GM12872 (cell line): ENCODE results near the gene TDRD15.

Experiments used
- TF ChIP-seq, protein P1 (sequence below): IDR thresholded peaks from 3 replicates; pipeline ENCODE4 v1.5.1; 2011; ENCODE audit warnings: low read depth, mild to moderate bottlenecking, low read length, moderate library complexity; ENCODE audit not compliant: insufficient read depth

Gene TDRD15

DNA sequence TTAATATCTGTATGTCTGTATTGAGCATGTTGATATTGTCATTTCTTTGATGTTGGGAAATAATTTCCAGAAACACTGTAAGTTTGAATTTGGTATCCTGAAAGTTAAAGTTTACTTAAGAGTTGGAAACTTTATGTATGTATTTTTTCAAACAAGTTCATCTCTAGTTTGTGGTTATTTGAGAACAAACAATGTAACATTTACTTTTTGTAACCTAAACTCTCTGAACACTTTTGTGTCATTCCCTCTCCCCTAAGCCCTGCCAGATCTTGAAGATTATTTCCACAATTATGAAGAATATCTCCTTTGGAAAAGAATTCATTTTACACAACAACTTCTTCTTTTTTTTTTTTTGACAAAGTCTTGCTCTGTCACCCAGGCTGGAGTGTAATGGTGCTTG lies 24.9 kb downstream of the TDRD15 start:
- TF ChIP-seq, protein P1, sequence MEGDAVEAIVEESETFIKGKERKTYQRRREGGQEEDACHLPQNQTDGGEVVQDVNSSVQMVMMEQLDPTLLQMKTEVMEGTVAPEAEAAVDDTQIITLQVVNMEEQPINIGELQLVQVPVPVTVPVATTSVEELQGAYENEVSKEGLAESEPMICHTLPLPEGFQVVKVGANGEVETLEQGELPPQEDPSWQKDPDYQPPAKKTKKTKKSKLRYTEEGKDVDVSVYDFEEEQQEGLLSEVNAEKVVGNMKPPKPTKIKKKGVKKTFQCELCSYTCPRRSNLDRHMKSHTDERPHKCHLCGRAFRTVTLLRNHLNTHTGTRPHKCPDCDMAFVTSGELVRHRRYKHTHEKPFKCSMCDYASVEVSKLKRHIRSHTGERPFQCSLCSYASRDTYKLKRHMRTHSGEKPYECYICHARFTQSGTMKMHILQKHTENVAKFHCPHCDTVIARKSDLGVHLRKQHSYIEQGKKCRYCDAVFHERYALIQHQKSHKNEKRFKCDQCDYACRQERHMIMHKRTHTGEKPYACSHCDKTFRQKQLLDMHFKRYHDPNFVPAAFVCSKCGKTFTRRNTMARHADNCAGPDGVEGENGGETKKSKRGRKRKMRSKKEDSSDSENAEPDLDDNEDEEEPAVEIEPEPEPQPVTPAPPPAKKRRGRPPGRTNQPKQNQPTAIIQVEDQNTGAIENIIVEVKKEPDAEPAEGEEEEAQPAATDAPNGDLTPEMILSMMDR, result no peak

DNA sequence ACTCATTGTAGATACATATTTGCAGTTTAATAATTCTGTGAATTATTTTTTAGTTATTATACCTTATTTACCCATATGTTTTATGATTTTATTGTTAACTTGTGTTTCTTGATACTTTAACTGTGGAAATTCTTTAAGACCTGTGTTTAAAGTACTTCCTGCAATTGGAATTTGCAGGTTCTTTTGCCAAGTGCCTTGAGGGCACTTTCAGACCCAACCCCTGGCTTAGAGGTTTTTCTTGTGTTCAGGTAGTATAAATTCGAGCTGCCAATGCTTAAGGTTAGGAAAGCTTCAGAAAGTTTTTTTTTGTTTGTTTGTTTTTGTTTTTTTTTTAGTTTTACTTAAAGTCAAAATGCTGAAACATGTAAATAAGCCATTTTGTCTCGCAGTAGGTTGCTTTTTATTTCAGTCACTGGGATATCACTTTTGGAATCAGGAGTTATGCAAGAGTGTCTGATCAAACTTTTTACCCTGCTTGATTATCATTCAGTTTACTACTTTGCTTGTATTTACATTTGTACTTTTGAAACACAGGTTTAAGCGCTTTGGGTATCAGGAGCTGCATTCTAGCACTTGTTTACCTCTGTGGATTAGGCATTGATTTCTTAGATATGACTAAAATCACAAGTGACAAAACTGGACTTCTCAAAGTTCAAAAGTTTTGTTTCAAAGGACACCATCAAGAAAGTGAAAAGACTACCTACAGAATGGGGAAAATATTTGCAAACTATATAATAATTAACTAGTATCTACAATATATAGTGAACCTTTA lies 31.8 kb downstream of the TDRD15 start:
- TF ChIP-seq, protein P1, result no peak

DNA sequence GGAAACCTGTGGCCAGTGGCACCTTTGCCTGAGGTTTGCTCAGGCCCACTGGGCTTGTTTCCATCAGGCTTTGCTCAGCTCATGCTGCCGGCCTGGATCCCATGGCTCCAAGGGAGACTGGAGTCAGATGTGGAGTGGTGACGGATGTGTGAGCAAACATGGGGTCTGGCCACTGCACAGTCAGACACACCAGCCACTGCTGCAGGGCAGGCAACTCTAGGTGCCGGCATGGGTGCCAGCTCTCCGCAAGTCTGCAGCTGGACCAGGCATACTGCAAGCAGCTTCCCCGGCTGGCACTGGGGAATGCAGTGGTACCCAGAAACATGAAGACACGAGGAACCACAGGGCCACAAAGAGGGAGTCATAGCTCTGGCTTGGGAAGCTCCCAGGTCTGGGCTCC lies 37.4 kb downstream of the TDRD15 start:
- TF ChIP-seq, protein P1, result no peak

DNA sequence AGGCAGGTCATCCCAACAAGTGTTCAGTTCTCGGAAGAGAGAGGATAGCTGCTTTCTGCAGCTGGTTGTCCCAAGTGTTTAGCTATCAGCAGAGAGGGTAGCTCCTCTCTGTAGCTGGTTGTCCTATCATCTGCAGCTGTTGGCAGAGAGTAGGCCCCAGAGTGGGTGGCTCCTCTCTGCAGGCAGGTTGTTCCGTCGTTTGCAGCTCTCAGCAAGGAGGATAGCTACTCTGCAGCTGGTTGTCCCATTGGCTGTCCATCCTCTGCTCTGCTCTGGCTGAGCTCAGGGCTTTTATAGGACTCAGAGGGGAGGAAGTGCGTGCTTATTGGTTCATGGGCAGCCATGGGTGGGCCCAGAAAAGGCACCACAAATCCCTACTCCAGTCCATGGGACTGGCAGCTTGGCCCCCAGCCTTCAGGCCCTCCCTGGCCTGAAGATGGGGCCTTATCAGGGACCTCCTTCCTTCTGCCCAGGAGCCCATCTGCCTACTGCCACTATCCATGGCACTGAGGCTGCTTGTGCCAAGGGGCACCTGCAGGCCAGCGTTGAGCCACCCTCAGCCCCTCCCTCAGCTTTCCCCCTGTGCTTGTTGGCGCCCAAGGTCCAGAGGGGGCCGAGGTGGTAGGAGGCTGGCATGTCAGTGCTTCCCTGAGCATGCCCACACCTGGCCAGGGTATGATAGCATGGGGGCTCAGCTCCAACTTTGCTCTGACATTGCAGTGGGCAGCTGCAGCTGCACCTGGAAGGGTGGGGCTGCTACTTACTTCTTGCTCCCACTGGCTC lies 38.3 kb downstream of the TDRD15 start:
- TF ChIP-seq, protein P1, result no peak

DNA sequence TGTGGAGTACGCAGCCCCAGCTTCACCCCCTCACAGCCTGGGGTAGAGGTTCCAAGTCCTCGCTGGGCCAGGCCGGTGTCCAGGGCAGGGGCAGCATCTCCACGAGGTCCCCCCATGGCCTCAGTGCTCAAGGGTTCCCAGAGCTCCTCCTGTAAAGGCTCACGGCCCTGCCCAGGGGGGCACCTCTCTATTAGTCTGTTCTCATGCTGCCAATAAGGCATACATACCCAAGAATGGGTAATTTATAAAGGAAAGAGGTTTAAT lies 38.8 kb downstream of the TDRD15 start:
- TF ChIP-seq, protein P1, result no peak

DNA sequence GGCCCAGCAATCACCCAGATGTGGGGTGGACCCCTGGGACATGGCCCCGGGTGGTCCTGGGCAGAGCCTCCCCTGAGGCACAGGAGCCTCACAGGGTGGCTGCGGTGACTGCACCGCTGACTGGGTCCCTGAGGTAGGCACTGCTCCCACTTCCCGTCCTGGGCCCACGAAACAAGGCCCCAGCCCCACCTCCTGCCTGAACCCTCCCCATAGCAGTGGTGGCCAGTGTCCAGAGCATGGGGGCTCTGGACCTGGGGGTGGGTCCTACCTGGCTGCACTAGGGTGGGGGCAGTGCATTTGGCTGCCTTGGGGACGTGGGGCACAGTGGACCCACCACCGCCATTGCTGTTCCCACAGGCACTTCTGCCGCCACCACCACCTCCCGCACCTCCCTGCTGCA lies 39.4 kb downstream of the TDRD15 start:
- TF ChIP-seq, protein P1, result no peak

DNA sequence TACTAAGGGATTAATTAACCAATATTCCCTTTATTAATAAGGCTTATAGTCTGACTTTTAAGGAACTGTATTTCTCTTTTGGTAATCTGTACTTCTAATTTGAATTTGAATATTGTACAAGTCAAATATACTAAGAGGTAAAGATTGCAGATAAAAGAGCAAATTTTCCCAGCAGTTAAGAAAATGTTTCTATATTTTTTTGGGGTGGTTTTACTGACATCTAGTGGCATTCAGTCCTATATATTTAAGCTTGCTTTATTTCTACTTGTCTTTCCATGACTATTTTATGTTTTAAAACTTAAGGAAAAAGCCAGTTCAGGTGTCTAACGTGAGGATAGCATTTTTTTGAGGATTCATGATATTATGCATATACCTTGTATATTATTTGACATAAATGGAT lies 41.6 kb downstream of the TDRD15 start:
- TF ChIP-seq, protein P1, result no peak
